Activated gamma-delta T cell (primary cell): ENCODE data around the gene YIF1A.
"Not testable (repeated sequence)": the region's sequence is repeated elsewhere in the genome, so short reads cannot be mapped to it uniquely, and the experiment has no call there.

ENCODE experiments used
- DNase-seq: peaks from one replicate; lab custom pipeline; 2025; lab: John Stamatoyannopoulos, UW

Gene YIF1A

GRCh38 chr11:66268952-66269905 is 19.7 kb downstream of the YIF1A start:
- no peak for DNase-seq

- DNase-seq, result peak; percentile 99
Observed at GRCh38 chr11:66268244-66268951, 20.5 kb downstream of the YIF1A start, which contains the start of gene RAB1B. Gene RAB1B (plus strand): TSS chr11:66268639. CDS start chr11:66268680, 41 bp downstream.

GRCh38 chr11:66267379-66268243 is 21.3 kb downstream of the YIF1A start:
- DNase-seq, result peak; percentile 76

- no peak for DNase-seq
Observed at GRCh38 chr11:66267039-66267378, 21.9 kb downstream of the YIF1A start.

- no peak for DNase-seq
Observed at GRCh38 chr11:66266378-66267038, 22.4 kb downstream of the YIF1A start.

GRCh38 chr11:66265531-66266377 is 23.2 kb downstream of the YIF1A start:
- DNase-seq, result no peak

GRCh38 chr11:66264914-66265313 is 24.0 kb downstream of the YIF1A start:
- no peak for DNase-seq

GRCh38 chr11:66264383-66264782 is 24.6 kb downstream of the YIF1A start:
- no peak for DNase-seq

- DNase-seq, result no peak
Observed at GRCh38 chr11:66263785-66264184, 25.2 kb downstream of the YIF1A start.

GRCh38 chr11:66263231-66263630 is 25.7 kb downstream of the YIF1A start:
- no peak for DNase-seq

GRCh38 chr11:66262696-66263095 is 26.2 kb downstream of the YIF1A start:
- no peak for DNase-seq

- DNase-seq, result no peak
Observed at GRCh38 chr11:66262191-66262590, 26.8 kb downstream of the YIF1A start.

- no peak for DNase-seq
Observed at GRCh38 chr11:66261578-66261977, 27.4 kb downstream of the YIF1A start.

GRCh38 chr11:66259956-66260355 is 29.0 kb downstream of the YIF1A start:
- DNase-seq, result no peak

- DNase-seq, result no peak
Observed at GRCh38 chr11:66259225-66259624, 29.7 kb downstream of the YIF1A start.

GRCh38 chr11:66258473-66258893 is 30.5 kb downstream of the YIF1A start:
- DNase-seq, result no peak

- DNase-seq, result not testable (repeated sequence)
Observed at GRCh38 chr11:66253081-66253480, 35.9 kb downstream of the YIF1A start.

GRCh38 chr11:66251809-66252208 is 37.1 kb downstream of the YIF1A start:
- no peak for DNase-seq

GRCh38 chr11:66248903-66249302 is 40.0 kb downstream of the YIF1A start:
- DNase-seq, result no peak

GRCh38 chr11:66247801-66248200 is 41.1 kb downstream of the YIF1A start:
- DNase-seq, result no peak

- DNase-seq, result no peak
Observed at GRCh38 chr11:66247295-66247694, 41.6 kb downstream of the YIF1A start.
